Panc1 (cell line): ENCODE measurements around the gene B3GAT3. TPM values are rescaled to one million over a fixed set of nuclear protein-coding genes. Genes with fewer than 3 reads are reported as not detected.

ENCODE experiments used
- ATAC-seq: fragments of 200-7000 bp; cut with Tn5 transposase; 2 replicates; pipeline ENCODE4 v1.9.1; 2020; ENCODE audit warnings: mild to moderate bottlenecking, moderate library complexity
- BruUV-seq: library from RNA; stranded (reverse); fragments of 400-500 nt; replicated peaks from 2 replicates; lab custom pipeline; 2021; lab: Mats Ljungman, UMichigan
- CTCF ChIA-PET: fragments of 300-600 bp; sonication (Branson Sonifier 250); formaldehyde crosslinking; loops from one replicate; lab custom pipeline; 2022; ENCODE audit warnings: antibody characterized with exemption; lab: Charles Lee
- POLR2A ChIA-PET: fragments of 300-600 bp; sonication (Branson Sonifier 250); formaldehyde crosslinking; loops from one replicate; lab custom pipeline; 2022; ENCODE audit warnings: antibody characterized with exemption; lab: Charles Lee
- DNase-seq: peaks from one replicate; pipeline ENCODE4 v3.0.0-alpha.2; 2010; ENCODE audit warnings: low read depth, low spot score
- H3K27ac ChIP-seq: 2 replicates; pipeline ENCODE4 v1.5.1; 2011; ENCODE audit warnings: mild to moderate bottlenecking, low read length, inconsistent platforms
- H3K27me3 ChIP-seq: fragments of 200-500 bp; sonication (Bioruptor generic); 2 replicates; pipeline ENCODE4 v1.6.0; 2014; ENCODE audit warnings: low read length, inconsistent platforms; ENCODE audit not compliant: control insufficient read depth, insufficient read depth
- H3K36me3 ChIP-seq: fragments of 200-500 bp; sonication (Bioruptor generic); 2 replicates; pipeline ENCODE4 v1.5.1; 2014; ENCODE audit warnings: inconsistent platforms, mild to moderate bottlenecking, low read length, moderate library complexity; ENCODE audit not compliant: control insufficient read depth, insufficient read depth
- H3K4me1 ChIP-seq: 2 replicates; pipeline ENCODE4 v1.5.1; 2011; ENCODE audit warnings: inconsistent platforms, mild to moderate bottlenecking, low read length, moderate library complexity; ENCODE audit not compliant: control insufficient read depth, insufficient read depth
- H3K4me3 ChIP-seq, 2 experiments: 2 replicates each; pipeline ENCODE4 v1.5.1; 2011 to 2012; ENCODE audit warnings: low read depth in 2 of 2, low read length in 2 of 2, mild to moderate bottlenecking in 2 of 2, inconsistent platforms in 1 of 2, moderate library complexity in 1 of 2
- H3K9me3 ChIP-seq: fragments of 200-500 bp; sonication (Bioruptor generic); 2 replicates; pipeline ENCODE4 v1.5.1; 2014; ENCODE audit warnings: low read depth, mild to moderate bottlenecking, inconsistent platforms, low read length, moderate library complexity; ENCODE audit not compliant: control insufficient read depth, insufficient read depth
- CTCF ChIP-seq: fragments of 450-650 bp; IDR thresholded peaks from 2 replicates; pipeline ENCODE4 v1.5.1; 2017; ENCODE audit warnings: mild to moderate bottlenecking
- POLR2AphosphoS5 ChIP-seq: IDR thresholded peaks from 2 replicates; pipeline ENCODE4 v1.6.1; 2012; ENCODE audit warnings: mild to moderate bottlenecking, low read depth, low read length, moderate library complexity
- REST ChIP-seq, 2 experiments: IDR thresholded peaks; 2 replicates each; pipeline ENCODE4 v1.6.1; 2011 to 2012; ENCODE audit warnings: low read depth in 2 of 2, control low read depth in 1 of 2, low read length in 1 of 2, mild to moderate bottlenecking in 1 of 2, moderate library complexity in 1 of 2; ENCODE audit not compliant: insufficient read depth in 1 of 2
- SIN3A ChIP-seq: IDR thresholded peaks from 2 replicates; pipeline ENCODE4 v1.6.1; 2012; ENCODE audit warnings: low read depth, mild to moderate bottlenecking, low read length, moderate library complexity, borderline replicate concordance; ENCODE audit not compliant: insufficient read depth
- TCF7L2 ChIP-seq: IDR thresholded peaks from 2 replicates; pipeline ENCODE4 v1.6.1; 2011; ENCODE audit warnings: mild to moderate bottlenecking, low read depth, low read length, inconsistent platforms
- in situ Hi-C: cut with HindIII; loops from 2 replicates; pipeline ENCODE4 v1.10.0; 2016; ENCODE audit warnings: low sequenced_read_pairs, low pct_unique_long_range_greater_than_20kb
- intact Hi-C: fragments of 100-400 bp; cut with micrococcal nuclease; formaldehyde crosslinking; loops from one replicate; pipeline ENCODE4 v1.10.0; 2022; ENCODE audit not compliant: unreplicated experiment
- total RNA-seq: library from RNA; stranded (reverse); gene quantifications from one replicate; pipeline ENCODE4 v1.2.1, GENCODE V29; 2021; ENCODE audit not compliant: unreplicated experiment

The B3GAT3 gene
- total RNA-seq, 1 experiment from 2014 or later, result 68.2 TPM

GRCh38 chr11:62611705-62612365 lies 10.0 kb downstream of the B3GAT3 start:
- no peaks in the 10 kb centered on the region for H3K9me3 ChIP-seq
- ChIA-PET CTCF (interaction anchor here (0.7 to 1.2 kb wide), 4 partner anchors 10 to 53 kb away, joined by 5 to 8 read pairs (median 6); partner anchors contain the start of genes C11orf98 and MTA2), POLR2A (interaction anchor here (0.5 to 1.3 kb wide), 3 partner anchors 29 to 150 kb away, joined by 3 to 8 read pairs (median 3); partner anchors contain the start of genes C11orf98, CSKMT and POLR2G)
- no peaks in the 10 kb centered on the region; the same call in 1 of the 2 replicates for H3K36me3 ChIP-seq
- peaks cover 21% of the 10 kb centered on the region for H3K4me1 ChIP-seq
- no peaks in the 10 kb centered on the region for H3K27me3 ChIP-seq
- intact Hi-C loops (no loop called here), in situ Hi-C loops (no loop called here)
- H3K4me3 ChIP-seq, result peak overlapping the region; percentile 80 to 87
- peak overlapping the region; percentile 90 for H3K27ac ChIP-seq
- DNase-seq, result no peak
- no TSS peak for BruUV-seq
- TF ChIP-seq CTCF (no peak), REST (IDR thresholded peaks at IDR 0.05; ENCODE audit: insufficient read depth in 1 of 2, low read depth in 2 of 2, low read length in 1 of 2) (no peak), SIN3A (no peak), POLR2AphosphoS5 (no peak), TCF7L2 (no peak)
- peak; percentile 35 for ATAC-seq

GRCh38 chr11:62610814-62611704 lies 10.7 kb downstream of the B3GAT3 start:
- peaks cover 21% of the 10 kb centered on the region for H3K4me1 ChIP-seq
- DNase-seq, result no peak
- TF ChIP-seq REST (IDR thresholded peaks at IDR 0.05; ENCODE audit: insufficient read depth in 1 of 2, low read depth in 2 of 2, low read length in 1 of 2), result no peak
- no peak for TF ChIP-seq POLR2AphosphoS5
- no peak for TF ChIP-seq CTCF
- TF ChIP-seq SIN3A, result no peak
- TF ChIP-seq TCF7L2, result no peak
- ATAC-seq, result no peak
- in situ Hi-C loops, result no loop called here
- ChIA-PET CTCF (interaction anchor here (1.1 to 1.5 kb wide), 3 partner anchors 9 to 54 kb away, joined by 3 to 8 read pairs (median 5); partner anchors contain the start of genes C11orf98, CSKMT and MTA2), POLR2A (interaction anchor here (0.5 to 1.3 kb wide), 2 partner anchors 54 to 150 kb away, joined by 3 read pairs; partner anchors contain the start of genes C11orf98, CSKMT and POLR2G)
- peak overlapping the region; percentile 90 for H3K27ac ChIP-seq
- intact Hi-C loops, result no loop called here
- no peaks in the 10 kb centered on the region for H3K27me3 ChIP-seq
- peak overlapping the region; percentile 80 to 87 for H3K4me3 ChIP-seq
- H3K36me3 ChIP-seq, result no peaks in the 10 kb centered on the region; the same call in none of the 2 replicates
- H3K9me3 ChIP-seq, result no peaks in the 10 kb centered on the region
- no TSS peak for BruUV-seq
